COR-L47 (cell line): Measurements from ENCODE around the gene POLR2F.
A peak's percentile ranks its signal among the peaks of the same experiment; 100 is the strongest.

ENCODE experiments used
- DNase-seq: peaks from one replicate; lab custom pipeline; 2025; lab: John Stamatoyannopoulos, UW

Gene POLR2F

DNA sequence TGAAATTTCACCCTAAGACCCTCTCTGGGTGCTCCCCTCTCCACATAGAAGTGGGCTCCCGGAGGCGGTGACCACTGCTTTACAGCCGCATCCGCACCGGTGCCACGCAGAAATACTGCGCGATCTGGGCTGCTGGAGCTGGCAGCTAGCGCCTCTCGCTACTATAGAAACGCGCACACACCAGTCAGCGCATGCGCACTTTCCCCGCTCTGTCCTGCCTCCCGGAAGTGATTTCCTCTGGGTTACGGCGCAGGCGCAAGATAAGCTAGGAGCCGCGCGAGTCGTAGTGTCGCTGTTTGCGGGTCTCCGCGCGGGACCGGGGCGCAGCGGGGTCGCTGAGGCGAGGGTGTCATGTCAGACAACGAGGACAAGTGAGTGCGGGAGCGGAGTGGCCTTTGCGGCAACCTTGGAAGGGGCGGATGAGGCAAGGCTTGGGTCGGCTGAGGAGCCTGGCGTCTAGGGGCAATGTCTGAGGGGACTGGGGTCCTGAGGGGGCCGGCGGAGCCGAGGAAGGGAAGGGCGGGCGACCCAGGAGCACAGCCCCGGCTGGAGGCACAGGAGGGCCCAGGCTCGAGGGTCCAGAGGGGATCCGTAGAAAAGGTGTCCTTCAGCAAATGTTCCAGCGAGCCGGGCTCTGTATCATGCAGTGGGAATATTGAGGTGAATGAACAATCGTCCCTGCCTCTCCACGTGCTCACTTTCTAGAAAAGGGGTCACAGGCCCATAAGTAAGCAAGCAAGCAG lies at the start of gene POLR2F, which contains the start of gene C22orf23:
Gene POLR2F (plus strand): TSS at position 263 of the 743 bp plus-strand sequence. CDS start 89 bp downstream, at position 352.
Gene C22orf23 (minus strand): TSS at position 165 of the 743 bp plus-strand sequence. CDS start 452 bp downstream, outside the sequence.
- DNase-seq, result peak; percentile 94

GRCh38 chr22:37904572-37905533 lies 48.6 kb upstream of the POLR2F start:
- DNase-seq, result no peak

DNA sequence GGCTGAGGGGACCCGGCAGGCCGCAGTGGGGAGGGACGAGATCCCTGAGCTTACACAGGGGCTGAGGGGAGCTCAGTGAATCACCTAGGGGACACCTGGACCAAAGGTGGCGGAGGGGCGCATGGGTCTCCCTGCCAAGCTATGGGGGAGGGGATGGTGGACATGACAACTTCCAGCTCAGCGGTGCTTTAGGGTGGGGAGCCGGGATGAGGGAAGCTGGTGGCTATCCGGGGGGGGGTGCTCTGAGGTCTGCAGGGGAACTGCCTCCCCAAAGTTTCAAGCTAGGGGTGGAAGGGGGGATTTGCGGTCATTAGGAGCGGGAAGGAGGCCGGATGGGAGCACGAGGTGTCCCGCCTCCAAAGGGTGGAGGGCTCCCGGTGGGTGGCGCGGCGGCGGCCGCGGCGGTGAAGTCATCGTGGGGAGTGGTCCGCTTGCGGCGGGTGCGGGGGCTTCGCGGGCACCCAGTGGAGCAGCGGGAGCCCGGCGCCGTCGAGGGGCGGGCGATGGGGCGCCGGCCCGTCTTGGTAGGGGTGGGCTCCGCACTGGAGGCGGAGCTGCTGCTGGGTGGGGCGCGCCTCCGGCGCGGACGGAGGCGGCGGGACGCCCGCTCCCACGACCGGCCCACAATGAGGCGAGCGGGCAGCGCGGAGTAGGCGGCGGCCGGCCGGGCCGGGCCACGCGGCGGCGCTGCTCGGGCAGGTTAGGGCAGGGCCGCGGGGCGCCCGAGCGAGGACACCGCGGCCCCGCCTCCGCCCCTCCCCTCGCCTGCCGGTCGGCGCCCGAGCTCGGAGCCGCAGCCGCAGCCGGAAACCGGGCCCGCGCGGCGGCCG lies 47.8 kb upstream of the POLR2F start, which contains the start of gene MICALL1:
Gene MICALL1 (plus strand): TSS at position 764 of the 830 bp plus-strand sequence. CDS start 126 bp downstream, outside the sequence.
- DNase-seq, result peak; percentile 37

DNA sequence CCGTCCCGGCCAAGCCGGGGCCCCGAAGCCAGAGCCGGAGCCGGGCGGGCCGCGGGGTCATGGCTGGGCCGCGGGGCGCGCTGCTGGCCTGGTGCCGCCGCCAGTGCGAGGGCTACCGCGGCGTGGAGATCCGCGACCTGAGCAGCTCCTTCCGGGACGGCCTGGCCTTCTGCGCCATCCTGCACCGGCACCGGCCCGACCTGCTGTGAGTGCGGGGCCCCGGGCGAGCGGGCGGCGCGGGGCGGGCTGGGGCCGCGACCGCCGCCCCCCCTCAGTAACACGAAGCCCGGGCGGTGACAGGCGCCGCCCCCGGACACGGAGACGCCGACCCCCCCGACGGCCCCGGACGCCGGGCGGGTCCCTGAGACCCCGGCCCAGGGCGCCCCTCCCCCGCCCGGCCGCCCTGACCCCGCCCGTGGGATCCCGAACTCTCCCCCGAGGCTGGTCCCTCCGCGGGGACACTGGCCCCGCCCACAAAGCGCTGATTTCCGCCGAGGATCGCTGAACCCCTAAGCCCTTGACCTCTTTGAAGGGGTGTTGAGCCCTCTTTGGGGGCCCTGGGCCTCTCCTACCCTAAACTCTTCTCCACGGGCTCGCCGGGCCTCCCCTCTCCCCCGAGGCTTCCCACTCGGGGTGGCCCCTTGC lies 47.0 kb upstream of the POLR2F start:
- DNase-seq, result no peak

- no peak for DNase-seq
Observed at GRCh38 chr22:37907036-37907954, 46.2 kb upstream of the POLR2F start.

- no peak for DNase-seq
Observed at GRCh38 chr22:37909766-37910165, 43.7 kb upstream of the POLR2F start.

- DNase-seq, result no peak
Observed at GRCh38 chr22:37910890-37911672, 42.4 kb upstream of the POLR2F start.

GRCh38 chr22:37911697-37912096 lies 41.8 kb upstream of the POLR2F start:
- no peak for DNase-seq

- no peak for DNase-seq
Observed at GRCh38 chr22:37912171-37912570, 41.3 kb upstream of the POLR2F start.

- no peak for DNase-seq
Observed at GRCh38 chr22:37913233-37913721, 40.2 kb upstream of the POLR2F start.

GRCh38 chr22:37916311-37916710 lies 37.2 kb upstream of the POLR2F start:
- DNase-seq, result no peak

- no peak for DNase-seq
Observed at GRCh38 chr22:37917874-37918548, 35.5 kb upstream of the POLR2F start.

DNA sequence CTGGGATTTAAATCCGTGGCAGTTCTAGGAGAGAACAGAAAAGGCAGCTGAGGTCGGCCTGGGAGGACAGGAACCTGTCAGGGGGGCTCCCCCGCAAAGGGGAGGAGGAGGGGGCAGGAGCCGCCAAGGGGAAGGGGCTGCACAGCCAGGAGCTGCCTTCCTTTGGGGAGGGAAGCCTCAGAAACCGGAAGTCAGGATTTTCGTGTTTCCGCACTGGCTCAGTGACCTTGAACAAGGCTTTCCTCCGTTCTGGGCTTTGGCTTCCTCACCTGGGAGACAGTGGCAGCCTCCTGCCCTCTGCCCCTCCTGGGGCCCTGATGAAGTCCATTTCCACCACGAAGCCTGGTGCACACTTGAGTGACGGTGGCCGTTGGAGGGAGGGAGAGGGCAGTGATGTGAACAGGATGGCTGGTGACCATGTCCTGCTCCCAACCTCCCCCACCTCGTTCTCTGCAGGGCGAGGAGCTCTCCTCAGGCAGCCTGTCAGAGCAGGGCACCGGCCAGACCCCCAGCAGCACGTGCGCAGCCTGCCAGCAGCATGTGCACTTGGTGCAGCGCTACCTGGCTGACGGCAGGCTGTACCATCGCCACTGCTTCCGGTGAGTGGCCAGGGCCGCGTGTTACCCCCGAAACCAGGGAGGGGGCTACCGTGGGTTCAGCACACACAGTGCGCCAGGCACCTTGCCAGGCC lies 34.8 kb upstream of the POLR2F start:
- DNase-seq, result no peak

- no peak for DNase-seq
Observed at GRCh38 chr22:37920126-37920525, 33.4 kb upstream of the POLR2F start.

- DNase-seq, result no peak
Observed at GRCh38 chr22:37922191-37922590, 31.3 kb upstream of the POLR2F start.

- no peak for DNase-seq
Observed at GRCh38 chr22:37923927-37924326, 29.6 kb upstream of the POLR2F start.

GRCh38 chr22:37924386-37925065 lies 29.0 kb upstream of the POLR2F start:
- DNase-seq, result no peak
